Measurements from ENCODE around the gene SUSD5. TPM values are rescaled to one million over a fixed set of nuclear protein-coding genes. Genes with fewer than 3 reads are reported as not detected.

The SUSD5 gene
- total RNA-seq, 1 experiment from 2014 or later: 1.2 TPM

DNA sequence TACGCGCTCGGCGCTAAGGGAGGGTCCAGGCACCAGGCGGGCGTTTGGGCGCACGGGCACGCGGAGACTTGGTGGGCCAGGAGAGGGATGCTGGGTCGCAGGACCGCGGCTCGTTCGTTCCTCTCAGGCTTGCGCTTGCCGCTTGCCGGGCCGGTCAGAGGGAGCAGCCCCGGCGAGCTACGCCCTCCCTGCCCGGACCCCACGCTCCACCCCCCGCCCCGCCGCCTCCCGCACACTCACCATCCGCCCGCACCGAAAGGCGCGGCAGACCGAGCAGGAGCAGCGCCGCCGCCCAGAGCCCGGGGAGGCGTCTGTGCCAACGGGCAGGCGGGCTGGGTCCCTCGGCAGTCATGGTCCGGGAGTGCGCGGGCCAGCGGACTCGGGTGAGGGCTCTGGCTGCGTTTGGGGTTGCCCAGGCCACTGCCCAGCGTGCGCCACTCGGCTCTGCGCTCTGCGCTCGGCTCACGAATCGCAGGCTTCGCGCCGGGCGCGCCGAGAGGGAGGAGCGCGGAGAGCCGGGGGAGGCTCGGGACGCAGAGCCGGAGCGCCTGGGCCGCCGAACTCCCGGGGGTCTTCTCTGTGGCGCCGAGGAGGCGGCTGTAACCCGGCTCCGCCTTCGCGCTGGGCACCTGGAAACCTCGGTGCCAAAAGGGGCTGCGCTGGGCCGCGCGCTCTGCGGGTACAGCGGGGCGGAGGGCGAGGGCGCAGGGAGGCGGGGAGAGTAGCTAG, at the start of gene SUSD5 (continued):
- TF ChIP-seq ZBTB43 (CRISPR knock-in tag; IDR thresholded peaks at IDR 0.05) (no peak), JAZF1 (CRISPR knock-in tag; IDR thresholded peaks at IDR 0.05) (no peak)
- TF ChIP-seq, protein P1, sequence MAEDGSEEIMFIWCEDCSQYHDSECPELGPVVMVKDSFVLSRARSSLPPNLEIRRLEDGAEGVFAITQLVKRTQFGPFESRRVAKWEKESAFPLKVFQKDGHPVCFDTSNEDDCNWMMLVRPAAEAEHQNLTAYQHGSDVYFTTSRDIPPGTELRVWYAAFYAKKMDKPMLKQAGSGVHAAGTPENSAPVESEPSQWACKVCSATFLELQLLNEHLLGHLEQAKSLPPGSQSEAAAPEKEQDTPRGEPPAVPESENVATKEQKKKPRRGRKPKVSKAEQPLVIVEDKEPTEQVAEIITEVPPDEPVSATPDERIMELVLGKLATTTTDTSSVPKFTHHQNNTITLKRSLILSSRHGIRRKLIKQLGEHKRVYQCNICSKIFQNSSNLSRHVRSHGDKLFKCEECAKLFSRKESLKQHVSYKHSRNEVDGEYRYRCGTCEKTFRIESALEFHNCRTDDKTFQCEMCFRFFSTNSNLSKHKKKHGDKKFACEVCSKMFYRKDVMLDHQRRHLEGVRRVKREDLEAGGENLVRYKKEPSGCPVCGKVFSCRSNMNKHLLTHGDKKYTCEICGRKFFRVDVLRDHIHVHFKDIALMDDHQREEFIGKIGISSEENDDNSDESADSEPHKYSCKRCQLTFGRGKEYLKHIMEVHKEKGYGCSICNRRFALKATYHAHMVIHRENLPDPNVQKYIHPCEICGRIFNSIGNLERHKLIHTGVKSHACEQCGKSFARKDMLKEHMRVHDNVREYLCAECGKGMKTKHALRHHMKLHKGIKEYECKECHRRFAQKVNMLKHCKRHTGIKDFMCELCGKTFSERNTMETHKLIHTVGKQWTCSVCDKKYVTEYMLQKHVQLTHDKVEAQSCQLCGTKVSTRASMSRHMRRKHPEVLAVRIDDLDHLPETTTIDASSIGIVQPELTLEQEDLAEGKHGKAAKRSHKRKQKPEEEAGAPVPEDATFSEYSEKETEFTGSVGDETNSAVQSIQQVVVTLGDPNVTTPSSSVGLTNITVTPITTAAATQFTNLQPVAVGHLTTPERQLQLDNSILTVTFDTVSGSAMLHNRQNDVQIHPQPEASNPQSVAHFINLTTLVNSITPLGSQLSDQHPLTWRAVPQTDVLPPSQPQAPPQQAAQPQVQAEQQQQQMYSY (CRISPR knock-in tag; IDR thresholded peaks at IDR 0.05): no peak

DNA sequence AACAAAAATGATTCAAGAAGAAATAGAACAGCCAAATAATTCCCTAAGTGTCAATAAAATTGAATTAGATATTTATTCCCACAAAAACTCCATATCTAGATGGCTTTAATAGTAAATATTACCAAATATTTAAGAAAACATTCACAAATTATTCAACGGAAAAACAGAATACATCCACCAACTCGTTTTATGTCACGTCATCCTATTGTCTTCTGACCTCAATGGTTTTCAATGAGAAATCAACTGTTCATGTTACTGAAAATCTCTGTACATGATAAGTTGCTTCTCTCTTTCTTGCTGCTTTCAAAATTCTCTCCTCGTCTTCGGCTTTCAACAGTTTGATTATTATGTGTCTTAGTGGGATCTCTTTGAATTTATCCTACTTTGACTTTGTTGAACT, 41.5 kb upstream of the SUSD5 start:
- Mint-ChIP-seq H3K4me1 (no peaks in the 10 kb centered on the region), H3K9me3 (peaks cover 14% of the 10 kb centered on the region), H3K36me3 (peaks cover 1% of the 10 kb centered on the region), H3K4me3 (no peak overlapping the region), H3K27me3 (ENCODE audit: low read depth) (peaks cover 1% of the 10 kb centered on the region; the same call in 1 of the 2 replicates), H3K27ac (no peak overlapping the region)
- ATAC-seq (no peak), DNase-seq (ENCODE audit: low spot score) (no peak)
- no peak for TF ChIP-seq ARID4B (CRISPR knock-in tag; IDR thresholded peaks at IDR 0.05; ENCODE audit: borderline replicate concordance)
- TF ChIP-seq ELF4 (CRISPR knock-in tag; IDR thresholded peaks at IDR 0.05; ENCODE audit: low read depth): no peak
- TF ChIP-seq ZNF317 (CRISPR knock-in tag; IDR thresholded peaks at IDR 0.05; ENCODE audit: borderline replicate concordance, low read depth): no peak
- TF ChIP-seq, protein P2, sequence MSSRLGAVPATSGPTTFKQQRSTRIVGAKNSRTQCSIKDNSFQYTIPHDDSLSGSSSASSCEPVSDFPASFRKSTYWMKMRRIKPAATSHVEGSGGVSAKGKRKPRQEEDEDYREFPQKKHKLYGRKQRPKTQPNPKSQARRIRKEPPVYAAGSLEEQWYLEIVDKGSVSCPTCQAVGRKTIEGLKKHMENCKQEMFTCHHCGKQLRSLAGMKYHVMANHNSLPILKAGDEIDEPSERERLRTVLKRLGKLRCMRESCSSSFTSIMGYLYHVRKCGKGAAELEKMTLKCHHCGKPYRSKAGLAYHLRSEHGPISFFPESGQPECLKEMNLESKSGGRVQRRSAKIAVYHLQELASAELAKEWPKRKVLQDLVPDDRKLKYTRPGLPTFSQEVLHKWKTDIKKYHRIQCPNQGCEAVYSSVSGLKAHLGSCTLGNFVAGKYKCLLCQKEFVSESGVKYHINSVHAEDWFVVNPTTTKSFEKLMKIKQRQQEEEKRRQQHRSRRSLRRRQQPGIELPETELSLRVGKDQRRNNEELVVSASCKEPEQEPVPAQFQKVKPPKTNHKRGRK (CRISPR knock-in tag; IDR thresholded peaks at IDR 0.05; ENCODE audit: borderline replicate concordance): no peak
- no peak for TF ChIP-seq EMX1 (CRISPR knock-in tag; IDR thresholded peaks at IDR 0.05)
- no peak for TF ChIP-seq ZNF416 (CRISPR knock-in tag; IDR thresholded peaks at IDR 0.05)
- no peak for TF ChIP-seq ZNF671 (CRISPR knock-in tag; IDR thresholded peaks at IDR 0.05)
- TF ChIP-seq NFATC4 (CRISPR knock-in tag; IDR thresholded peaks at IDR 0.05): no peak
- no peak for TF ChIP-seq NR1H2 (CRISPR knock-in tag; IDR thresholded peaks at IDR 0.05)
- no peak for TF ChIP-seq ETV6 (CRISPR knock-in tag; IDR thresholded peaks at IDR 0.05)
- no peak for TF ChIP-seq JAZF1 (CRISPR knock-in tag; IDR thresholded peaks at IDR 0.05)
- TF ChIP-seq SMAD3 (CRISPR knock-in tag; IDR thresholded peaks at IDR 0.05; ENCODE audit: borderline replicate concordance): no peak
- TF ChIP-seq PRRX2 (CRISPR knock-in tag; IDR thresholded peaks at IDR 0.05): no peak
- TF ChIP-seq NFE2L1 (CRISPR knock-in tag; IDR thresholded peaks at IDR 0.05): no peak
- no peak for TF ChIP-seq CREB1 (CRISPR knock-in tag; IDR thresholded peaks at IDR 0.05)
- ChIA-PET CTCF (no interaction called here), POLR2A (interaction anchor here (0.6 to 0.7 kb wide), 3 partner anchors 1184 to 1883 kb away, joined by 3 to 6 read pairs (median 3); no protein-coding TSS in a partner anchor)
